BE2C (cell line): Measurements from ENCODE around the gene PYGB.
A peak's percentile ranks its signal among the peaks of the same experiment; 100 is the strongest.

Source experiments
- DNase-seq: peaks from one replicate; pipeline ENCODE4 v3.0.0-alpha.2; 2020
- H3K27me3 ChIP-seq: fragments of 250-450 bp; sonication (Bioruptor Pico); 2 replicates; pipeline ENCODE4 v1.5.1; 2020; ENCODE audit warnings: mild to moderate bottlenecking
- H3K36me3 ChIP-seq: fragments of 250-450 bp; sonication (Bioruptor Pico); 2 replicates; pipeline ENCODE4 v1.5.1; 2020; ENCODE audit warnings: mild to moderate bottlenecking
- H3K4me1 ChIP-seq: fragments of 250-450 bp; sonication (Bioruptor Pico); 2 replicates; pipeline ENCODE4 v1.5.1; 2020
- H3K4me3 ChIP-seq: 2 replicates; pipeline ENCODE4 v1.5.1; 2011; ENCODE audit warnings: low read depth, low read length
- H3K9me3 ChIP-seq: fragments of 250-450 bp; sonication (Bioruptor Pico); 2 replicates; pipeline ENCODE4 v1.5.1; 2020
- TF ChIP-seq, protein P1 (sequence below): IDR thresholded peaks from 2 replicates; pipeline ENCODE4 v1.5.1; 2012; ENCODE audit warnings: mild to moderate bottlenecking, low read depth, low read length

The PYGB gene

GRCh38 chr20:25291432-25292133 is 43.7 kb downstream of the PYGB start:
- TF ChIP-seq, protein P1, sequence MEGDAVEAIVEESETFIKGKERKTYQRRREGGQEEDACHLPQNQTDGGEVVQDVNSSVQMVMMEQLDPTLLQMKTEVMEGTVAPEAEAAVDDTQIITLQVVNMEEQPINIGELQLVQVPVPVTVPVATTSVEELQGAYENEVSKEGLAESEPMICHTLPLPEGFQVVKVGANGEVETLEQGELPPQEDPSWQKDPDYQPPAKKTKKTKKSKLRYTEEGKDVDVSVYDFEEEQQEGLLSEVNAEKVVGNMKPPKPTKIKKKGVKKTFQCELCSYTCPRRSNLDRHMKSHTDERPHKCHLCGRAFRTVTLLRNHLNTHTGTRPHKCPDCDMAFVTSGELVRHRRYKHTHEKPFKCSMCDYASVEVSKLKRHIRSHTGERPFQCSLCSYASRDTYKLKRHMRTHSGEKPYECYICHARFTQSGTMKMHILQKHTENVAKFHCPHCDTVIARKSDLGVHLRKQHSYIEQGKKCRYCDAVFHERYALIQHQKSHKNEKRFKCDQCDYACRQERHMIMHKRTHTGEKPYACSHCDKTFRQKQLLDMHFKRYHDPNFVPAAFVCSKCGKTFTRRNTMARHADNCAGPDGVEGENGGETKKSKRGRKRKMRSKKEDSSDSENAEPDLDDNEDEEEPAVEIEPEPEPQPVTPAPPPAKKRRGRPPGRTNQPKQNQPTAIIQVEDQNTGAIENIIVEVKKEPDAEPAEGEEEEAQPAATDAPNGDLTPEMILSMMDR, result no peak
- peaks cover 55% of the 10 kb centered on the region for H3K36me3 ChIP-seq
- peak; percentile 47 for DNase-seq
- no peaks in the 10 kb centered on the region for H3K27me3 ChIP-seq
- H3K4me1 ChIP-seq, result peaks cover 23% of the 10 kb centered on the region
- no peaks in the 10 kb centered on the region for H3K9me3 ChIP-seq
- no peak overlapping the region for H3K4me3 ChIP-seq

- Histone ChIP-seq H3K36me3 (peaks cover 47% of the 10 kb centered on the region), H3K4me3 (no peak overlapping the region), H3K27me3 (no peaks in the 10 kb centered on the region), H3K9me3 (no peaks in the 10 kb centered on the region), H3K4me1 (peaks cover 23% of the 10 kb centered on the region)
- no peak for DNase-seq
- TF ChIP-seq, protein P1, result no peak
These were observed 44.4 kb downstream of the PYGB start for GRCh38 chr20:25292176-25292891.

- Histone ChIP-seq H3K4me3 (no peak overlapping the region), H3K9me3 (no peaks in the 10 kb centered on the region), H3K4me1 (peaks cover 23% of the 10 kb centered on the region), H3K36me3 (peaks cover 39% of the 10 kb centered on the region), H3K27me3 (no peaks in the 10 kb centered on the region)
- DNase-seq, result no peak
- TF ChIP-seq, protein P1, result no peak
These were observed 45.6 kb downstream of the PYGB start for GRCh38 chr20:25293507-25293906.

- H3K27me3 ChIP-seq, result no peaks in the 10 kb centered on the region
- TF ChIP-seq, protein P1, result no peak
- H3K4me1 ChIP-seq, result peaks cover 23% of the 10 kb centered on the region
- no peak for DNase-seq
- no peak overlapping the region for H3K4me3 ChIP-seq
- H3K9me3 ChIP-seq, result no peaks in the 10 kb centered on the region
- peaks cover 35% of the 10 kb centered on the region for H3K36me3 ChIP-seq
These were observed 46.1 kb downstream of the PYGB start for GRCh38 chr20:25293910-25294458.

- no peaks in the 10 kb centered on the region for H3K9me3 ChIP-seq
- peaks cover 23% of the 10 kb centered on the region for H3K4me1 ChIP-seq
- H3K36me3 ChIP-seq, result peaks cover 33% of the 10 kb centered on the region
- TF ChIP-seq, protein P1, result peak; percentile 100
- peak; percentile 86 for DNase-seq
- H3K27me3 ChIP-seq, result no peaks in the 10 kb centered on the region
- no peak overlapping the region for H3K4me3 ChIP-seq
These were observed 46.8 kb downstream of the PYGB start for GRCh38 chr20:25294459-25295385.
